Ramos (cell line): ENCODE measurements around the gene SPTSSA.
"Not testable (repeated sequence)": the region's sequence is repeated elsewhere in the genome, so short reads cannot be mapped to it uniquely, and the experiment has no call there.

Source experiments
- in situ Hi-C: fragments of 300-500 bp; cut with MboI; formaldehyde crosslinking; loops from one replicate; pipeline ENCODE4 v1.14.3; 2022; ENCODE audit warnings: low sequenced_read_pairs; ENCODE audit not compliant: unreplicated experiment

Gene SPTSSA

DNA sequence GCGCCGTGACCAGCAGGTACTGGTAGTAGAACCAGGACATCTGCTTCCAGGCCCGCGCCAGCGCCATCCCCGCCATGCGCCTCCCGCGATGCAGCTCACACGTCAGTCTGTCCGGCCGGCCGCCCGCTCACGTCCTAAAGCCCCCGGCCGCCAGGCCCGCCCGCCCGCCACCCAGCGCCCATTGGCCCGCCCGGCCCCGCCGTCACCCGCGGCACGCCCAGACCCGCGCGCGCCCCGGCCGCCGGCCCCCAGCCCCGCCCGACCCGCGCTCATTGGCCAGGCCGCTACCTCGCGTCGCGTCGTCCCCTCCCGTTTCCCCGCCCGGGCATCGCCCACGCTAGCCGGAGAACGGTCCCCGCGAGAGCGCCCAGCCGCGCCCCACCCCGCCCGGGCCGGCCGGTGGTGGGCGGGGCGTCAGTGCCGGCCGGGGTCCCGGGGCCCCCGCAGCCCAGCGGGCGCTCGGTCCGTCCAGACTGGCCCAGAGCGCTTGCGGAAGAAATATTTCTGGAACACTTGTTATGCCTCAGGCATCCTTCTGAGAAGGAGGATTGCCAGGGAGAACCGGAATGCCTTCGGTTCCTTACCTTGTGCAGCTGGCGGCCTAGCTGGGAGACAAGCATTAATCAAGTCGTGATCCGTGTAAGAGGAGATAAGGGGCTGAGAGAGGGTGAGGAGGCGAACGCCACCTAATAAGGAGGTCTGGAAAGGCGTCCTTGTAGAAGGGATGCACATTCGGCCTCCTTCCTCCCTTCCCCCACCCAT, at the start of gene SPTSSA:
Gene SPTSSA (minus strand): TSS at position 109 of the 762 bp plus-strand sequence. CDS start 33 bp downstream, at position 76.
- in situ Hi-C loops: no loop called here

- in situ Hi-C loops: no loop called here
These were observed 45.8 kb upstream of the SPTSSA start for GRCh38 chr14:34507884-34508283.

DNA sequence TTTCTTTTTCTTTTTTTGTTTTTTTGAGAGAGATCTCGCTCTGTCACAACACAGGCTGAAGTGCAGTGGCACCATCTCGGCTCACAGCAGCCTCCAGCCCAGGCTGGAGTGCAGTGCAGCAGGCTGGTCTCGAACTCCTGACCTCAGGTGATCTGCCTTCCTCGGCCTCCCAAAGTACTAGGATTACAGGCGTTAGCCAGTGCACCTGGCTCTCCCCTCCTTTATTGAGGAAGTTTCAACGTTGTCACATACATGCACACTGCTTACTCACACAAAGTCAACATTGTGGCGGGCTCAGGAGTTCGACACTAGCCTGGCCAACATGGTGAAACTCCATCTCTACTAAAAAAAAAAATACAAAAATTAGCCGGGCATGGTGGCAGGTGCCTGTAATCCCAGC, 45.4 kb upstream of the SPTSSA start:
- in situ Hi-C loops: no loop called here

DNA sequence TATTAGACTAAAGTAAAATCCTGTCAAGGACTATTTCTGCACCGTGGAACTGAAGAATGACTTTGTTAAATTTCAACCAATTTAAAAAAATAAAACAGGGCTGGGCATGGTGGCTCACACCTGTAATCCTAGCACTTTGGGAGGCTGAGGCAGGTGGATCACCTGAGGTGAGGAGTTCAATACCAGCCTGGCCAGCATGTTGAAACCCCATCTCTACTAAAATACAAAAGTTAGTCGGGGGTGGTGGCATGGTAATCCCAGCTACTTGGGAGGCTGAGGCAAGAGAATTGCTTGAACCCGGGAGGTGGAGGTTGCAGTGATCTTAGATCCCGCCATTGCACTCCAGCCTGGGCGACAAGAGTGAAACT, 43.1 kb upstream of the SPTSSA start:
- in situ Hi-C loops: not testable (repeated sequence)

DNA sequence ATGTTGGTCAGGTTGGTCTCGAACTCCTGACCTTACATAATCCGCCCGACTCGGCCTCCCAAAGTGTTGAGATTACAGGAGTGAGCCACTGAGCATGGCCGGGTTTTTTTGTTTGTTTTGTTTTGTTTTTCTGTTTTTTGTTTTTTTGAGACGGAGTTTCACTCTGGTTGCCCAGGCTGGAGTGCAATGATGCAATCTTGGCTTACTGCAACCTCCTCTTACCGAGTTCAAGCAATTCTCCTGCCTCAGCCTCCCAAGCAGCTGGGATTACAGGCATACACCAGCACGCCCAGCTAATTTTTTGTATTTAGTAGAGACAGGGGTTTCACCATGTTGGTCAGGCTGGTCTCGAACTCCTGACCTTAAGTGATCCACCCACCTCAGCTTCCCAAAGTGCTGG, 42.0 kb upstream of the SPTSSA start:
- in situ Hi-C loops: not testable (repeated sequence)

- in situ Hi-C loops: no loop called here
These were observed 40.6 kb upstream of the SPTSSA start for GRCh38 chr14:34502545-34503225.

DNA sequence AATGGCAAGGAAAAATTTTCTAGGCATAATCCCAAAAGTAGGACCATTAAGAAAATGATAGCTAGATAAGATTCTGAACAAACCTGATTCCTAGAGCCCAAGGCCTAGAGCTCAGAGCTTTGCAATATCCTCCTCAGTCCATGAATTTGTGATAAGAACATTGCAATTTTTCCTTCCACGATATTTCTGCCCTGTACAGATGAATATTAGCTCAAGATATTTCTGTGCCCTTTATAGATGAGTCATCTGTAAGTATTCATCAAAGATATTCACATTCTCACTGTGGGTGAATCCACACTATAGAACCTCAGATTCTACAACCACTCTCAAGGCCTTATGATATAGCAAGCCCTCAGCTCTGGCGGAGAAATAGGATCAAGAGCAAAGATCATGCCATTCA, 40.0 kb upstream of the SPTSSA start:
- in situ Hi-C loops: no loop called here

- in situ Hi-C loops: no loop called here
These were observed 39.1 kb upstream of the SPTSSA start for GRCh38 chr14:34501004-34501580.

DNA sequence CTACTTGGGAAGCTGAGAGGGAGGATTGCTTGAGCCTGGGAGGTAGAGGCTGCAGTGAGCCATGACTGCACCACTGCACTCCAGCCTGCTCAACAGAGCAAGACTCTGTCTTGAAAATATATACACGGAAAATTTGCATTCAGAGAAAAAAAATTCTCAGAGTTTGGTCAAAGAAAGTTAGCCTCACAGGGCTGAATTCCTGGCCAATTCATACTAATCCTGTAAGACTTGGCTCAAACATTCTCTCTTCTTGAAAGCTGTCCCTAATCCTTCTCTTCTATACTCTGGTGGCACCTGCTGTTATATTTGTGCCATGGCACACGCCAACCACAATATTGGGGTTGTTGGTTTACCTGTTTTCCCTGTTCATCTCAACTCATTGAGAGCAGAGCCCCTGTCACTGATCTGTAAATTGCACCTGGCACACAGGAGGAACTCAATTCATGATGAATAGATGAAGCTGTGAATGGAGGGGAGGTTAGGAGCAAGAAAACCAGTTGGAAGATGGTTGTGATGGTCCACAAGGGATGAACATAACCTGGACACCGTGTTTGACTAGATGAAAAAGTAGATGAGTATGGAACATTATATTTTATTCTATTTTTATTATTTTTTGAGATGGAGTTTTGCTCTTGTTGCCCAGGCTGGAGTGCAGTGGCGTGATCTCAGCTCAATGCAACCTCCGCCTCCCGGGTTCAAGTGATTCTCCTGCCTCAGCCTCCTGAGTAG, 36.8 kb upstream of the SPTSSA start:
- in situ Hi-C loops: no loop called here

DNA sequence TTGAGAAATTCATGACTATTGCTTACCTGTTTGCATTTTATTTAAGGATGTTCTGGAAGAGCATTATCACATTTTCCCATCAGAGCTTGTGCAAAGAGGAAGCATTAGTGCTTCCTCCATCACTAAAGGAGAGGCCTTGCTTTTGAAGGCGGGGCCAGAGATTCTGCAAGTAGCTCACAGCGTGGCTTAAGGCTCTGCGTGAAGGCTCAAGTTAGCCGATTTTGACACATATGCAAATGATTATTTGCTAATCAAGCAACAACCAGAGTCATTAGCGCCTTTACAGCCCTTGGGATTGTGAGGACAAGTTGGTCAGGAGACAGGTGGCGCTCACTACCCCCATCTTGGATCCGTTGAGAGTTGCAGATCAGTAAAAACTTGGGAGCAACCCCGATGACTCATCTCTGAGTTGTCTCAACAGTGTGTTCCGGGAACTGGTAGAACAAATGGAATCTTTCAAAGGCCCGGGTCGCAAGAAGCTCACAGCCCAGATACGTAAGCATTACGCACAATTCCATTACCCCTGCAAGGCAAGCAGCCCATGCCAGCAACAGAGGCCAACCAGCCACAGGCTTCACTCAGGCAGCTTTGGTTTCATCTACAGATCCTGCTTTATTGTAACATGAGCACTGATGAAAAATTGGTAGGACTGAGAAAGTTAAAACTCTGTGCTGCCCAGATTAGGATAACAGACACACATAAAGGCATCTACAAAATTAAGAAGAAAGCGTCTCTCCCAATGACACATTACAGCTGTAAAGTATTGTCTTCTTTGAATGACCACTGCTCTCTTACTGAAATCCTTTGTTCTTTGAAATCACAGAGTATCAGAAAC, 34.9 kb upstream of the SPTSSA start:
- in situ Hi-C loops: no loop called here

DNA sequence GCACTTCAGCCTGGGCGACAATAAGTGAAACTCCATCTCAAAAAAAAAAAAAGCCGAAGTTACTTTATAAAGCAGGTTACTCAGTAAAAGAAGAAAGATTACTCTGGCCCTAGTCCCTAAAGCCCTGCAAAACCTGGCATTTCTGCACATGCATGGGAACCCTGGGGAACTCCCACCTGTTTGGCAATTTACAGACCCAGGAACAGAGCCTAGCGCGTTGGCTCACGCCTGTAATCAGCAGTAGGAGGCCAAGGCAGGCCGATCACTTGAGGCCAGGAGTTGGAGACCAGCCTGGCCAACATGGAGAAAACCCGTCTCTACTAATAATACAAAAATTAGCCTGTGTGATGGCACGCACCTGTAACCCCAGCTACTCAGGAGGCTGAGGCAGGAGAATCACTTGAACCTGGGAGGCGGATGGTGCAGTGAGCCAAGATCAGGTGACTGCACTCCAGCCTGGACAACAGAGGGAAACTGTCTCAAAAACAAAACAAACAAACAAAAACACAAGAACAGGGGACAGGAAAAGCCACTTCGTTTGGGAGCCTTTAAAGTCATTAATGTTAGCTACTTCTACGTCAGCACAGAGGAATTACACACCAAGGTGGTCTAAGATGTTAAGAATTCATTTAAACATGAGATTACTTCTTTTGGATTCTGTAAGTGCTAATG, 34.1 kb upstream of the SPTSSA start:
- in situ Hi-C loops: no loop called here

GRCh38 chr14:34489324-34489723, 27.3 kb upstream of the SPTSSA start:
- in situ Hi-C loops: no loop called here

DNA sequence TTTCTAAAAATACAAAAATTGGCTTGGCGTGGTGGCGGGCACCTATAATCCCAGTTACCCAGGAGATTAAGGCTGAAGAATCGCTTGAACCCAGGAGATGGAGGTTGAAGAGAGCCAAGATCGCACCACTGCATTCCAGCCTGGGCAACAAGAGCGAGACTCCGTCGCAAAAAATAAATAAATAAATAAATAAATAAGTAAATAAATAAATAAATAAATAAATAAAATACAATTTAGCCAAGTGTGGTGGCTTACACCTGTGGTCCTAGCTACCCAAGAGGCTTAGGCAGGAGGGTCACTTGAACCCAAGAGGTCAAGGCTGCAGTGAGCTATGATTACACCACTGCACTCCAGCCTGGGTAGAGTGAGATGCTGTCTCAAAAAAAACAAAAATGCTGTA, 26.5 kb upstream of the SPTSSA start:
- in situ Hi-C loops: no loop called here

DNA sequence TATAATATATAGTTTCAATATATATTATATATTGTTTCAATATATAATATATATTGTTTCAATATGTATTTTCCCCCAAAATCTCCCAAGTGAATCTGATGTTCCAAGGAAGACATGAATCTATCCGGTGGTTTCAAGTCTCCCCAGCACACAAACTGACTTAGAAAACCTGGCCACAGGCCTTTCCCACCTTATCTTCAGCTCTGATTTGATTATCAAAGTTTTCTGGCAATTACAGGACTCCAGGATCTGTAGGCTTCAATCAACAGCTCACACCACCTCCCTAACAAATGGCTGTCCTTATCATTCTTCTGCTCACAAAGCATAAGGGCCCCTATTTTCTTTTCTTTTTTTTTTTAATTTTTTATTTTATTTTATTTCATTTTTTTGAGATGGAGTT, 22.7 kb upstream of the SPTSSA start:
- in situ Hi-C loops: no loop called here

DNA sequence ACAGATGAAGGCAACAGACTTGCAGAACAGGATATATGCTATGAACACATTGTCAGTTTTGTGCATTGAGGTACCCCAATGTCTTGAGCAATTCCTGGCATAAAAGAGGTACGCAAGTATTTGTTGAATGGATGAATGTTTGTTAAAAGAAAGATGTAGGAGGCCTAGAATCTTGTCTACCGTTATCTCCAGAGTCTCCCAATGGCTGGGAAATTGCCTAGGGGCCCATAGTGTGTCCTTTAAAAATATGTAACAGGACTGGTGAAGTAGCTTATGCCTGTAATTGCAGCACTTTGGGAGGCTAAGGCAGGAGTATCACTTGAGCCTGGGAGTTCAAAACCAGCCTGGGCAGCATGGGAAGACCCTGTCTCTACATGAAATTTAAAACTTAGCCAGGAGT, 20.4 kb upstream of the SPTSSA start:
- in situ Hi-C loops: no loop called here

DNA sequence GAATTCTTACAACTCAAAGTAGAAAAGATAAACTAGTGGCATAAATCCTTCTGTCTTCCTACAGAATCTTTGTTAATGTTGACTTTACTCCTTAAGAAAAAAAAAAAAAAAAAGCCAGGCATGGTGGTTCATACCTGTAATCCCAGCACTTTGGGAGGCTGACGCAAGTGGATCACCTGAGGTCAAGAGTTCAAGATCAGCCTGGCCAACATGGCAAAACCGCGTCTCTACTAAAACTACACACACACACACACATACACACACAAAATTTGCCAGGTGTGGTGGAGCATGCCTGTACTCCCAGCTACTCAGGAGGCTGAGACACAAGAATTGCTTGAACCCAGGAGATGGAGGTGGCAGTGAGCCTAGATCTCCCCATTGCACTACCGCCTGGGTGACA, 17.7 kb upstream of the SPTSSA start:
- in situ Hi-C loops: no loop called here

GRCh38 chr14:34478261-34478660, 16.2 kb upstream of the SPTSSA start:
- in situ Hi-C loops: no loop called here

DNA sequence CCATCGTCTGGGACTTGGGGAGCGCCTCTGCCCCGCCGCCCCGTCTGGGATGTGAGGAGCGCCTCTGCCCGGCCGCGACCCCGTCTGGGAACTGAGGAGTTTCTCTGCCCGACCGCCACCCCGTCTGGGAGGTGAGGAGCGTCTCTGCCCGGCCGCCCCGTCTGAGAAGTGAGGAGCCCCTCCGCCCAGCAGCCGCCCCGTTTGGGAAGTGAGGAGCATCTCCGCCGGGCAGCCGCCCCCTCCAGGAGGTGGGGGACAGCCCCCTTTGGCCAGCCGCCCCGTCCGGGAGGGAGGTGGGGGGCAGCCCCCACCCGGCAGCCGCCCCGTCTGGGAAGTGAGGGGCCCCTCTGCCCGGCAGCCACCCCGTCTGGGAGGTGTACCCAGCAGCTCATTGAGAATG, 14.0 kb upstream of the SPTSSA start:
- in situ Hi-C loops: not testable (repeated sequence)

DNA sequence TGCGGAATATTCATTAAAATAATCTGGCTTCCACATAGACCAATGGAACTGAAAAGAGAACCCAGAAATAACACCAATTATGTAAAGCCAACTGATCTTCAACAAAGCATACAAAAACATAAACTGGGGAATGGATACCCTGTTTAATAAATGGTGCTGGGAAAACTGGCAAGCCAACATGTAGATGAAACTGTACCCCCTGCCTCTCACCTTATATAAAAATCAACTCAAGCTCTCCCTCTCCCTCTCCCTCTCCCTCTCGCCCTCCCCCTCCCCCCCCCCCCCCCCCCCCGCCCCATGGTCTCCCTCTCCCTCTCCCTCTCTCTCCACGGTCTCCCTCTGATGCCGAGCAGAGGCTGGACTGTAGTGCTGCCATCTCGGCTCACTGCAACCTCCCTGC, 13.1 kb upstream of the SPTSSA start:
- in situ Hi-C loops: no loop called here
